Upper lobe of left lung (tissue), 4 donors: Measurements from ENCODE around the gene TCTN3.

ENCODE experiments used
- CTCF ChIP-seq, 6 experiments: fragments of 450-650 bp in 4 of 6; fragments of 200-600 bp in 2 of 6; sonication (generic) in 2 of 6; IDR thresholded peaks; one replicate each; pipeline ENCODE4 v1.5.1; 2016 to 2019; ENCODE audit warnings: antibody characterized with exemption in 6 of 6
- EP300 ChIP-seq, 4 donors: sonication (generic); formaldehyde crosslinking; IDR thresholded peaks; one replicate each; pipeline ENCODE4 v1.5.1; 2017; ENCODE audit warnings: antibody characterized with exemption in 4 of 4, control low read depth in 2 of 4
- POLR2A ChIP-seq, 4 donors: fragments of 450-650 bp; IDR thresholded peaks; one replicate each; pipeline ENCODE4 v1.5.1; 2016 to 2017; ENCODE audit warnings: antibody characterized with exemption in 4 of 4, mild to moderate bottlenecking in 2 of 4

- TF ChIP-seq CTCF (IDR thresholded peaks at IDR 0.05) (peak in 1 of 6 experiments; percentile 27), EP300 (IDR thresholded peaks at IDR 0.05) (no peak), POLR2A (IDR thresholded peaks at IDR 0.05) (peak in 1 of 4 donors; percentile 53)
Measured at GRCh38 chr10:95656291-95657164, 37.2 kb downstream of the TCTN3 start, which contains the start of gene ALDH18A1.
